D341Med (cell line): ENCODE measurements around the gene DCUN1D2.

Experiments
- DNase-seq: peaks from one replicate; pipeline ENCODE4 v3.0.0; 2012; ENCODE audit warnings: low spot score

Gene DCUN1D2

DNA sequence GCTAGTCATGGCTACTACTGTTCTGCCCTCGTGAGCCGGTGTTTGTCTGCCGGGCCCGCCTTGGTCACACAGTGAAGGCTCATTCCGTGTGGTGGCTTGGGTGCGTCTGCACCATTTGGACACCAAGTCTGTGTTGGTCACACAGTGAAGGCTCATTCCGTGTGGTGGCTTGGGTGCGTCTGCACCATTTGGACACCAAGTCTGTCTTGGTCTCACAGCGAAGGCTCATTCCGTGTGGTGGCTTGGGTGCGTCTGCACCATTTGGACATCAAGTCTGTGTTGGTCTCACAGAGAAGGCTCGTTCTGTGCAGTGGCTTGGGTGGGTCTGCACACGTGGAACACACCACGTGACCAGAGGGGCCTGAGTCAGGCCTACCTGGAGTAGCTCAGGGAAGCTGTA lies 29.0 kb upstream of the DCUN1D2 start:
- DNase-seq: no peak

DNA sequence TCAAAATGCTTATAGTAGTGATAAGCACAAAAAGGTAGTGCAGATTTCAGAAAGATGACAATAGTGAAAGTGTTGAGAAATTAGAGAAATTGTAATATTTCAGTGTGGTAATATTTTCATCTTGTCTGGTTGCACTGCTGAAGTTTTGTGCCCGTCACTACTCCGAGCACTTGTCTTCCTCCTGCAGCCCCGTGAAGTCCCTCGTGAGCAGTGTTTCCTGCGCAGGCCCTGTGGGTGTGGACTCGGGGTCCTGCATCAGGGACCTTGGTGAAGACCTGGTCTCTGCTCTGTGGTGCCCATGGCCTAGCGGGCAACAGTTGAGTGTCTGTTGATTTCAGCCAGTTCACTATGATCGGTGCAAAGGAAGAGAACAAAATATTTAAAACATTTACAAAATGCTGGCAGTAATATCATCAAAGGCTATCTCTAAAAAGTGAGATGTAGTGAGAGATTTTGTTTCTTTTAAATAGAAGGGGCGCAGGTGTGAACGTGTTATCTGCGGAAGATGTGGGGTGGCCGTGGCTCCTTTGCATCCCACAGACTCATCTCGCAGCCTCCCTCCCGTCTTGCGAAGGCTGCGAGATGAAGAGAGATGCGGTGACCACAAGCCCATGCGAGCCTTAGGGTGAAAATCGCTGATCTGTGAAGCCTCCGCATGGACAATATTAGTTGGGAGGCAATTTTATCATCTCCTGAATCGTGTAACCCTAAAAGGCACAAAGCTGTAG lies 27.7 kb upstream of the DCUN1D2 start:
- DNase-seq: no peak

DNA sequence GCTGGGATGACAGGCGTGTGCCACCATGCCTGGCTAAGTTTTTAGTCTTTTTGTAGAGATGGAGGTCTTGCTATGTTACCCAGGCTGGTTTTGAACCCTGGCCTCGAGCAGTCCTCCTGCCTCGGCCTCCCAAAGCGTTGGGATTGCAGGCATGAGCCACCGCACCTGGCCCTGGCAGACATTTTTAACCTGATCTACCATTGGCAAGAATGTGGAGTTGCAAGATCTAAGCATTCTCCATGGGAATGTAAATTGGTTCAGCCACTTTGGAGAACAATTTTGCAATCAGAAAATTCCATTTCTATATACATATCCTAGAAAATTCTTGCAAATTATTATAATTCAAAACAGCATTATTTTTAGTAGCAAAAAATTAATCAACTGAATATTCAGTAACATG lies 24.3 kb upstream of the DCUN1D2 start:
- DNase-seq: no peak

DNA sequence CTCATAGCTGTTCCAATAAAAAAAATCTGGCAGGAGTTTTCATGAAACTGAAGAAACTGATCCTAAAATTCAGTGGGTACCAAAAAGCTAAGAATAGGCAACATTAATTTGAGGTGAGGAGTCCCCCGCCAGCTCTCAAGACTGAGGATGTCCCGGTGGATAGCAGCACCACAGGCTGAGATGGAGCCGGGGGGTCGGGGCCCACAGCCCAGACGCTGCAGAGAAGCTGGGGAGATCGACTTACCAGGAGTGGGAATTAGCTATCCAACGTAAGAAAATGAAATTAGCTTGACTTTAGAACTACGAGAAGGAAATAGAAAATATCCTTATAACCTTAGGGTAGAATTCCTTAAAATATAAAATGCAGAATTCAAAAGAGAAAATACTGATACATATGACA lies 23.2 kb upstream of the DCUN1D2 start:
- no peak for DNase-seq

DNA sequence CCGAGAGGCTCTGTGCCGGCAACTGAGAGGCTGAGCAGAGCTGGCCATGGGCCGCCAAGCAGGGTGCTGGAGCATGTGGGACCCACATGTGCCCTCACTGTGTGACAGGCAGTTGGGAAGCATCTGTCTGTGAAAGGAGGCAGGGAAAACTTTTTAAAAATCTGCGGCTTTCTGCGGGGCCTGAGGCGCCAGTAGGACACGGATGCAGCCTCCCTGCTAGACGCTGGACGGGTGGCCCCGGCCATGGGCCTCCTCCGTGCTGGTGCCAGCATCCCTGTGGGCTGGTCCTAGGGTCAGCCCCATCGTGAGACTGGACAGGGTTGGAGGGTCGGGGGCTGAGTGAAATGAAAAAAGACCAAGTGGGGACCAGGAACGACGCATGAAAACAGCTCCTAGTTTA lies 20.9 kb upstream of the DCUN1D2 start:
- DNase-seq: no peak

DNA sequence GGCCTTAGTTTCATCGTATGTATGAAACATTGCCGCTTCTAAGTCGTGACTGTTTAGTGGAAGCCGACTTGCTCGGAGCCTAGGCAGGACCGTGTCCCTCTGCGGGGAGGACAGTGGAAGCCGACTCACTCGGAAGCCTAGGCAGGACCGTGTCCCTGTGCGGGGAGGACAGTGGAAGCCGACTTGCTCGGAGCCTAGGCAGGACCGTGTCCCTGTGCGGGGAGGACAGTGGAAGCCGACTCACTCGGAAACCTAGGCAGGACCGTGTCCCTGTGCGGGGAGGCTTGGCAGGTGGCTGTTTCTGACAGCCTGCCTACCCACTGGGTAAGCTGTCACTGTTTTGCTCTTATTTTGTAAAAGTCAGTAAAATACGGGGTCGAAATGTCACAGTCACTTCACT lies 20.4 kb upstream of the DCUN1D2 start:
- no peak for DNase-seq

DNA sequence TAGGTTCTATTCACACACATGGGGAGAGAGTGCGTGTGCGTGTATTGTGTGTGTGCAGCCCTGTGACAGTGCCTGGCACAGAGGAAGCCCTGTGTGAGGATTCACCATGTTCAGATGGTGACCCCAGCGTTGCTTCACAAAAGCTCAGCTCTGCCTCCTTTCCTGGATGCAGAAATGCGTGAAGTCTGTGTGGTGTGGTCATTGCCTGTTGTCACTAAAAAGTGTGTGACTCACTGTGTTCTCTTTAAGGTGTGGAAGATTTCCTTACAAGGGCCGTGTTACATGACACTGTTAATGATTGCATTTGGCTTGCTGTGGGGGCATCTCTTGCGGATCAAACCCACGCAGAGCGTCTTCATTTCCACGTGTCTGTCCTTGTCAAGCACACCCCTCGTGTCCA lies 19.5 kb upstream of the DCUN1D2 start:
- no peak for DNase-seq

DNA sequence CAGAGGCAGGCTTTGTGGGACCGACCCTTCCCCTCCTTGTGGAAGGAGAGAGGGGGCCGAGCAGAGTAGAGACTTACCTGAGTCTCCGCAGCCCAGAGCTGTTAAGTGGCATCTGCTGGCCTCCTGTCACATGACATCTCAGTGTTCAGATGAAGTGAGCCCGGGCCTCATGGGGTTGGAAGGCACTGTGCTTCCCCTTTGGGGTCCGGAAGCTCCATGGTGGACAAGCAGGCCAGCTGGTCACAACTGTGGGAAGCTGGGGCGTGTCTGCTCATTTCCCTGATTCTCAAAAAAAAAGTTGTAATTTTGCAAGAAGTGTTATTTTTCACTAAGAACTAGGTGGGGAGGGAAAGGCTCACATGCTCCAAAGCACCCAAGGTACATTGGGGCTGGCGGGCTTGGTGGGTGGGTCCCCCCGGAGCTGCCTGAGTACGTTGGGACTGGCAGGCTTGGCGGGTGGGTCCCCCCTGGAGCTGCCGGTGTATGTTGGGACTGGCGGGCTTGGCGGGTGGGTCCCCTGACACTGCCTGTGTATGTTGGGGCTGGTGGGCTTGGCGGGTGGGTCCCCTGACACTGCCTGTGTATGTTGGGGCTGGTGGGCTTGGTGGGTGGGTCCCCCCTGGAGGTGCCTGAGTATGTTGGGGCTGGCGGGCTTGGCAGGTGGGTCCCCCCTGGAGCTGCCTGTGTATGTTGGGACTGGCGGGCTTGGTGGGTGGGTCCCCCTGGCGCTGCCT lies 18.2 kb upstream of the DCUN1D2 start:
- no peak for DNase-seq

DNA sequence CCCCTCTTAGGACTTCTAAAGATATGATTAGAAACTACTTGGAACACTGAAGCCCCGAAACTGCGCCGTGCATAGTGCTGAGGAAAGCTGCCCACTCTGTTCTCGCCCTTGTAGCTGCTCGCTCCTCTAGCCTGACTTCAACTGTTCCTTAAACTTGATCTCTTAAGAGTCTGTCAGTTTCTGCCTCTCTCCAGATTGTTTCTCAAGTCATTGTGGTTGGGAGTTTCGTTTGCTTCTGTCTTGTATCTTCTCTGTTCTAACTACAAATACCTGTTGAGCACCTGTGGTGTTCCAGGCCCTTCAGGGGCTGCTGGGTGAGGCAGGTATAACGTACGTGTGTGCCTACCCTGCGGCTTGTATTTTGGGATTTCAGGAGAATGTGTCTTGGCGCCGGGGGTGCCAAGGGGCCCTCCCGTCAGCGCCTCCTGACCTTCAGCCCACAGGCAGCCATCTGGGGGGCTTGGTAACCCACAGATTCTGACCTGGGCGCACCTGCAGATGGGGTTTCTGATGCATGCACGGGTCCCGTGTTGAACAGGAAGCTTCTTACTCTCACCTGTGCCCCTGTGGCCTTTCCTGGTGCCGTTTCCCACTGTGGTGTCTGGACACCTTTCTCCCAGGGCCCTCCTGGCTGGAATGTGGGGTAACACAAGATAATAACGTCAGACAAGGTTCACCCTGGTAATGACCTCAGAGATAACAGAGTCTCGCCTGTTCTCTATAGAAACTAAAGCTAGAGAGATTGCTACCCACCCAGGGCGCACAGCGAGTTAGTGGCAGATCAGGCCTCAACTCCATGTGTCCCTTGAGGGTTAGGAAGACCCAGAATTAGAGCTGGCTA lies 17.2 kb upstream of the DCUN1D2 start:
- DNase-seq: no peak

DNA sequence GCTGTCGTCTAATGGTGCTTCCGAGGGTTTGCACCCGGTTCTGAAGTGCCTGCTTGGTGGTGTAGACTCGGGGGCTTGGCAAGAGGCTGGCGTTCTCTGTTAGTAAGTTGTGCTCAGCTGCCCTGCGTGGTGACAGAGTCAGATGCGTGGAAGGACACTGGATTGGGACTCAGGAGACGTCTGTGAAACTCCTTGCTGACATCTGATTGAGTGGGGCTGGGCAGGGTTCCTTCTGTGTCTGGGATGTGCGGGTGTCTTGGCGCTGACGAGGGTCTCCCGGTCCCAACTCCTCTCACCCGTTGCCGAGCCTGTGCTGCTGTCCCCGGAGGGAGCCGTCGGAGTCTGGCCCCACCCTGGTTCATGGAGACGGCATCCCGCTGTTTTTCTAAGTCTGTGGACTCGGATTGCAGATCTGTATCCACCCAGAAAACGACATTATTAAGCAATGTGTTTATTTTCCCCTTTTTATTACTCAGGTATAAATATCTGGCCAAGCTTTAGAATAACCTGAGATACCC lies 16.4 kb upstream of the DCUN1D2 start:
- DNase-seq: no peak

DNA sequence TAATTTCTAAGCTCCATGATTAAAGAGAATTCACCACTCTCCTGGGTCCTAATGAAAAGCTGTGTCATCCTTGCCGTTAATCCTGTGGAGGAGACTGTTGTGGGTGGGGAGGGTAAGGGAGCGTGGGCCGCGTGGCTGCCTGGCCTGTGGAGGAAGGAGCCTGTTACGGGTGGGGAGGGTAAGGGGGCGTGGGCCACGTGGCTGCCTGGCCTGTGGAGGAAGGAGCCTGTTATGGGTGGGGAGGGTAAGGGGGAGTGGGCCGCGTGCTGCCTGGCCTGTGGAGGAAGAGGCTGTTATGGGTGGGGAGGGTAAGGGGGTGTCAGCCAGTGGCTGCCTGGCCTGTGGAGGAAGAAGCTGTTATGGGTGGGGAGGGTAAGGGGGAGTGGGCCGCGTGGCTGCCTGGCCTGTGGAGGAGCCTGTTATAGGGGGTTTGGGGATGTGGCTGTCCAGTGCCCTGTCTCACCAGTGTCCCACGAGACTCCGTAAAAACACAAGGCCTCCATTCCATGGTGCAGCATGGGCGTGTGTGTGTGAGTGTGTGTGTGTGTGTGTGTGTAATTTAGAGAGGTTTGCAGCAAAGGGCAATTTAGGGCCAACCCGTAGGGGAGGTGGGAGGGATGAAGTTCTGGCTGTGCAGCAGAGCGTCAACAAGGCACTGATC lies 15.6 kb upstream of the DCUN1D2 start:
- DNase-seq: no peak

DNA sequence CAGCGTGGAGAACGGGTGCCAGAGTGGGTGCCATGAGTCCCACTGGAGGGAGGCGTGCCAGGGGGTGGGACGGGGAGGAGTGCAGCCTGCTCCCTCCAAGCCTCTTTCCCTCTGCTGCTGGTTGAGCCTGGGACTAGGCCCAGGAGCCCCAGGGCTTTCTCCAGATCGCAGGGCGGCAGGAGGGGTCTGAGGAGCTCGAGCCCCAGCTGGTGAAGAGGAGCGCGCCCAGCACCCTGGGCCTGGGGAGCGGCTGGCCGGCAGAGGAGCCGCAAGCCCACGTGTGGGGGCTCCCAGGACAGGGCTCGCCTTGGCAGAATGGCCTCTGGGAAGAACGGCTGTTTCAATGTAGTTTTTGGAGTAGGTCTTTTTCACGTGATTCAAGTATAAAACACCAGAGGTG lies 12.2 kb upstream of the DCUN1D2 start:
- no peak for DNase-seq

DNA sequence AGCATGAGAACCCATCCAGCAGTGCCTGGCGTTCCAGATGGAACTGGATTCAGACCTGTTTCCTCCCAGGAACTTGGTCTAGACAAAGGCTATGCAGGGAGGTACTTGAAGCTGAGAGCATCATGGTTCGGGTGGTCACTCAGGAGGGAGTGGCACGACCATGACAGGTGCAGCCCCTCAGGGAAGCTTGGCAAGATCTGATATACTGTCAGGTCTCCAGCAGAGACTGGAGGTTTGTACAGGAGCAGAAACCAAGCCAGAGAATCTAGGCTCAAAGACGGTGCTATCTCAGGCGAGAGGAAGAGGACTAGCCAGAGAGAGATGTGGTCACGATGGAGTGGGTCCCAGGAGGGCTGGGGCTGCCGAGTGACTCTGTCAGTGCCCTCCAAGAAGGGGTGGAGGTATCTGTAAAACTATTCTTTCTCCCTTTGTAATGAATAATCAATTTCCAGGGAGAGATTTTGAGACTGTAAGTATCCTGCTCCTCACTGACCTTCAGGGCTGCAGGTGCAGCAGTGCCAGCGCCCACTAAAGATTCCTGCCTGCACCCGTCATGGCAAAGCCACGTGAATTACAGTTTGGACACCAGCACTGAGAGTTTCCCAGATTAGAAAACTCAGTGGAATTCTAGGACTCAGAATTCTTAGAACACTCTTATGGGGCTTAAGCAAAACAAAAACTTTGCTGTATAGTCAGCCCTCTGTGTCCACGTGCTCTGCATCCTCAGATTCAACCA lies 10.2 kb upstream of the DCUN1D2 start:
- DNase-seq: no peak

DNA sequence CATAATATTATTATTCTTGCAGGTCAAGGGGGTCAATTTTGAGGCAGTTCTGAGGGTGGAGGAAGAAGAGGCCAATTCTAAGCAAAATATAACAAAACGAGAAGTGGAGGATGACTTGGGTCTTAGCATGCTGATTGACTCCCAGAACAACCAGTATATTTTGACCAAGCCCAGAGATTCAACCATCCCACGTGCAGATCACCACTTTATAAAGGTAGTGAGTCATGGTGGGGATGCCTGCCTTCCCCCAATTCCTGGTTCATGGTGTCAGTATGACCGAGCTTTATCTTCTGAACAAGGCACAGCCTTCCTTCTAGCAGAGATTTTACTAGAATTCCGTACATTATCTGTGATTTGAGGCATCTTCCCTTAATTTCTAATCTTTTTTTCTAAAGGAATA lies 9.4 kb upstream of the DCUN1D2 start:
- no peak for DNase-seq

DNA sequence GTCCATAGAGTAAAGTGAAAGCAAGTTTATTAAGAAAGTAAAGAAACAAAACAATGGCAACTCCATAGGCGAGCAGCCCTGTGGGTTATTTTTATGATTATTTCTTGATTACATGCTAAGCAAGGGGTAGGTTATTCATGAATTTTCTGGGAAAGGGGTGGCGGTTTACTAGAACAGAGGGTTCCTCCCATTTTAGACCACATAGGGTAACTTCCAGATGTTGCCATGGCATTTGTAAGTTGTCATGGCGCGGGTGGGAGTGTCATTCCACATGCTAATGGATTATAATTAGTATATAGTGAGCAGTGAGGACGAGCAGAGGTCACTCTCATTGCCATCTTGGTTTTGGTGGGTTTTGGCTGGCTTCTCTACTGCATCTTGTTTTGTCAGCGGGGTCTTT lies 8.4 kb upstream of the DCUN1D2 start:
- no peak for DNase-seq

DNA sequence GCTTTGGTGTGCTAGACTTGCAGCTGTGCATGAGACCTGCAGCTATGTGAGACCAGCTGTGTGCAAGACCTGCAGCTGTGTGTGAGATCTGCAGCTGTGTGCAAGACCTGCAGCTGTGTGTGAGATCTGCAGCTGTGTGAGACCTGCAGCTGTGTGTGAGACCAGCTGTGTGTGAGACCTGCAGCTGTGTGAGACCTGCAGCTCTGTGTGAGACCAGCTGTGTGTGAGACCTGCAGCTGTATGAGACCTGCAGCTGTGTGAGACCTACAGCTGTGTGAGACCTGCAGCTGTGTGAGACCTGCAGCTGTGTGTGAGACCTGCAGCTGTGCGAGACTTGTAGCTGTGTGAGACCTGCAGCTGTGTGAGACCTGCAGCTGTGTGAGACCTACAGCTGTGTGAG lies 6.7 kb upstream of the DCUN1D2 start:
- DNase-seq: no peak

DNA sequence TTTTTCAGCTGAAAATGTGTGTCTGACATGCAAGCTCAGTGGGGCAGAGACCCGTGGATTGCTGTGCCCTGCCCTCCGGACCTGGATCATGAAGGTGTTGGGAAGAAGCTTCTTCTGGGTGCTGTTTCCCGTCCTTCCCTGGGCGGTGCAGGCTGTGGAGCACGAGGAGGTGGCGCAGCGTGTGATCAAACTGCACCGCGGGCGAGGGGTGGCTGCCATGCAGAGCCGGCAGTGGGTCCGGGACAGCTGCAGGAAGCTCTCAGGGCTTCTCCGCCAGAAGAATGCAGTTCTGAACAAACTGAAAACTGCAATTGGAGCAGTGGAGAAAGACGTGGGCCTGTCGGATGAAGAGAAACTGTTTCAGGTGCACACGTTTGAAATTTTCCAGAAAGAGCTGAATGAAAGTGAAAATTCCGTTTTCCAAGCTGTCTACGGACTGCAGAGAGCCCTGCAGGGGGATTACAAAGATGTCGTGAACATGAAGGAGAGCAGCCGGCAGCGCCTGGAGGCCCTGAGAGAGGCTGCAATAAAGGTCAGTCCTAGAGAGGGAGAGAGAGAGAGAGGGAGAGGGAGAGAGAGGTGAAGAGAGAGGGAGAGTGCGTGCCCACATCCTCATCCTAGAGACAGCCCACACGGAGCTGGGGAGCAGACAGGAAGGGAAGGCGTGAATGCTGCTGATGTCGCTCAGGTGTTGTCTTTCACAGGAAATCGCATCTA lies 5.1 kb upstream of the DCUN1D2 start:
- DNase-seq: no peak

DNA sequence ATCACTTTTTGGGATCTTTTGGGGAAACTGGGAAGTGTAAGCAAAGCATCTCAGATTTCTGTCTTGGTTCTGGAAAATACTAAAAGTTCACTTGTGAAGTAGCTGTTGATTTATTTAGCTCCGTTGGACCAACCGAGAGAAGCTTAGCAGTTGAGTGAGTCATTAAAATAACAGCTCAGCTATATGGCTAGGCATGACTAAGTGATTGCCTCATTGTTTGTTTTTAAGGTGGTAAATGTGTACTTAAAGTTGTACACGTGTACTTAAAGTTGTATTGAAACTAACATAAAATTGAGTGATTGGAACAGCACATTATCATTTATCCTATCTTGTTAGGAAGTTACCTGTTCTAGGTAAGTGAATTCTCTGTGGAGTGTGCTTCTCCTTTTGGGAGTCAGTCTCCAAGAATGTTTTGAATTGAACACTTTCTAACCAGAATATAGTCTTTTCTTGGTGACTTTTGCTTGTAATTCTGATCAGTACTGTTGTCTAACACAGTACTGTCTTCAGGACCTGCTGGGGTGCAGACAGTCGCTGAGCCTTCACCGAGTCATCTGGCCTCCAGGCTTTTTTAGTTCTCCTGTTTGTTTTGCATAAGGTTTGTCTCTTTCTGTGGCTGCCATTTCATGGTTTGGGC lies 2.9 kb upstream of the DCUN1D2 start:
- DNase-seq: no peak

DNA sequence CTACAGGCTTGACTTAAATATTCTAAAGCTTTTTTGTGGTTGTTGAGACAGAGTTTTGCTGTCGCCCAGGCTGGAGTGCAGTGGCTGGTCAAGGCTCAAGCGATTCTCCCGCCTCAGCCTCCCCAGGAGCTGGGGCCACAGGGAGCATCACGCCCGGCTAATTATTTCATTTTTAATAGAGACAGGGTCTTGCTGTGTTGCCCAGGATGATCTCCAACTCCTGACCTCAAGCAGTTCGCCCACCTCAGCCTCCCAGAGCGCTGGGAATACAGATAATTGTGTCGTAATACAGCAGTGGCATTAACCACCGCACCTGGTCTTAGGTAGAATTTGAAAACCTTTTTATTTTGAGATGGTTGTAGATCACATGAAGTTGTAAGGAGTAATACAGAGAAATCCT lies 1.5 kb upstream of the DCUN1D2 start:
- DNase-seq: no peak

DNA sequence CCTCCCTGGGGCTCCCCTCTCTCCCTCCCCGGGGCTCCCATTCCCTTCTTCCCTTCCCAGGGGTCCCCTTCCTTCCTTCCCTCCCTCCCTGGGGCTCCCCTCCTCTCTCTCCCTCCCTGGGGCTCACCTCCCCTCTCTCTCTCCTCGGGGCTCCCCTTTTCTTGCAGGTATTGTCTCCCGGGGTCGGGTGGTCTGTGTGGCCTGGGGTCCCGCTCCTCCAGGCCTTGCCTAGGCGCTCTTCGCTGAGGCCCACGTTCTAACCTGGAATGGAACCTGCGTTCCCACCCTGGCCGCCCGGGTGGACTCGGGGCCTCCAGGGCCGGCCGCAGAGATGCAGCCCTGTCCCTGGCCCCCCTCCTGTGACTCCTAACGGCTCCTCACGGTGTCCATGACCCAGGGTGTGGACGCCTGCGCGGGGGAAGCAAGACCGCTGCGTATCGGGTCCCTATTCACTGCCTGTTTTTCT lies 940 bp upstream of the DCUN1D2 start:
- DNase-seq: peak; percentile 58
